ENCODE data around the gene DNTT. TPM values are rescaled to one million over a fixed set of nuclear protein-coding genes. Genes with fewer than 3 reads are reported as not detected.

The DNTT gene
- polyA plus RNA-seq, 2 of the 4 experiments (the other 2 are of a cell fraction), result not detected

GRCh38 chr10:96379758-96380157 lies 75.5 kb downstream of the DNTT start (continued):
- TF ChIP-seq E2F6 (IDR thresholded peaks at IDR 0.05; ENCODE audit: borderline replicate concordance, low read depth), result no peak
- TF ChIP-seq HOXA7 (CRISPR knock-in tag; IDR thresholded peaks at IDR 0.05), result no peak
- TF ChIP-seq MYC (IDR thresholded peaks at IDR 0.05; ENCODE audit: borderline replicate concordance, low read length), result no peak
- no peak for TF ChIP-seq POLR2AphosphoS2 (conservative IDR thresholded peaks at IDR 0.05; ENCODE audit: low read length)
- TF ChIP-seq KDM5A (IDR thresholded peaks at IDR 0.05), result no peak
- no peak for TF ChIP-seq FOSB (CRISPR knock-in tag; IDR thresholded peaks at IDR 0.05)
- TF ChIP-seq NR3C1 (IDR thresholded peaks at IDR 0.05), result no peak

GRCh38 chr10:96380821-96381220 lies 76.6 kb downstream of the DNTT start:
- 86% methylated on average over 7 of the region's 7 CpGs for WGBS (ENCODE audit: missing lambda C conversion rate)
- H3K4me1 ChIP-seq, result no peaks in the 10 kb centered on the region
- POLR2A ChIA-PET, result no interaction called here
- CTCF ChIA-PET, result interaction anchor here (0.7 to 2.9 kb wide), 2 partner anchors 10 to 830 kb away, joined by 3 to 8 read pairs; no protein-coding TSS in a partner anchor
- TF ChIP-seq BHLHE40 (IDR thresholded peaks at IDR 0.05; ENCODE audit: low read depth, low read length) (no peak), SREBF2 (IDR thresholded peaks at IDR 0.05) (no peak), NFE2L2 (conservative IDR thresholded peaks at IDR 0.05; ENCODE audit: low read length) (no peak), ATOH8 (CRISPR knock-in tag; IDR thresholded peaks at IDR 0.05; ENCODE audit: low read depth) (no peak), ESRRA (IDR thresholded peaks at IDR 0.05; ENCODE audit: borderline replicate concordance, low read length) (no peak), BCL3 (IDR thresholded peaks at IDR 0.05) (no peak)
- FAIRE-seq (no peak), ATAC-seq (peak; percentile 45; a peak in 3 of 6 replicates), DNase-seq (ENCODE audit: low read depth in 1 of 2, low spot score in 1 of 2) (peak in 1 of 2 experiments; percentile 11)
- H3K4me3 ChIP-seq, result no peak overlapping the region
- no peaks in the 10 kb centered on the region for H3K9me3 ChIP-seq
- no peak overlapping the region for H3K27ac ChIP-seq
- H3K4me2 ChIP-seq, result no peak overlapping the region

- Histone ChIP-seq H3K4me3 (no peak overlapping the region), H3K4me2 (no peak overlapping the region), H3K9me3 (no peaks in the 10 kb centered on the region), H3K27ac (no peak overlapping the region), H3K4me1 (no peaks in the 10 kb centered on the region)
- ATAC-seq, result no peak
- WGBS (ENCODE audit: missing lambda C conversion rate), result 68% methylated on average over 22 of the region's 25 CpGs
- no peak for TF ChIP-seq HDAC2 (IDR thresholded peaks at IDR 0.05)
- no peak for TF ChIP-seq CBX2 (IDR thresholded peaks at IDR 0.05; ENCODE audit: borderline replicate concordance, low read depth)
- TF ChIP-seq HES2 (IDR thresholded peaks at IDR 0.05), result no peak
- TF ChIP-seq MAX (IDR thresholded peaks at IDR 0.05), result no peak
- no peak for TF ChIP-seq RNF2 (IDR thresholded peaks at IDR 0.05; ENCODE audit: borderline replicate concordance, low read depth)
- TF ChIP-seq RARB (CRISPR knock-in tag; IDR thresholded peaks at IDR 0.05), result no peak
- TF ChIP-seq RFX5 (IDR thresholded peaks at IDR 0.05), result no peak
- TF ChIP-seq RCOR1 (IDR thresholded peaks at IDR 0.05; ENCODE audit: low read depth, low read length), result no peak
- FAIRE-seq, result no peak
- DNase-seq (ENCODE audit: low read depth in 1 of 2, low spot score in 1 of 2), result no peak
- ChIA-PET CTCF (interaction anchor here (0.8 to 4.3 kb wide), 5 partner anchors 9 to 126 kb away, joined by 3 to 28 read pairs (median 12); no protein-coding TSS in a partner anchor), POLR2A (no interaction called here)
Measured at GRCh38 chr10:96384506-96384905, 80.3 kb downstream of the DNTT start.

Data from A549 (cell line).